KBM-7 (cell line): ENCODE data around the gene ZNF48.
A peak's percentile ranks its signal among the peaks of the same experiment; 100 is the strongest.
"Not testable (repeated sequence)": the region's sequence is repeated elsewhere in the genome, so short reads cannot be mapped to it uniquely, and the experiment has no call there.

Experiments
- DNase-seq: peaks from one replicate; pipeline ENCODE4 v3.0.0-alpha.2; 2015
- in situ Hi-C: fragments of 300-500 bp; cut with MboI; formaldehyde crosslinking; loops from 2 replicates; pipeline ENCODE4 v1.14.3; 2020; ENCODE audit warnings: low sequenced_read_pairs, low pct_unique_long_range_greater_than_20kb, mixed read lengths

ZNF48 gene

DNA sequence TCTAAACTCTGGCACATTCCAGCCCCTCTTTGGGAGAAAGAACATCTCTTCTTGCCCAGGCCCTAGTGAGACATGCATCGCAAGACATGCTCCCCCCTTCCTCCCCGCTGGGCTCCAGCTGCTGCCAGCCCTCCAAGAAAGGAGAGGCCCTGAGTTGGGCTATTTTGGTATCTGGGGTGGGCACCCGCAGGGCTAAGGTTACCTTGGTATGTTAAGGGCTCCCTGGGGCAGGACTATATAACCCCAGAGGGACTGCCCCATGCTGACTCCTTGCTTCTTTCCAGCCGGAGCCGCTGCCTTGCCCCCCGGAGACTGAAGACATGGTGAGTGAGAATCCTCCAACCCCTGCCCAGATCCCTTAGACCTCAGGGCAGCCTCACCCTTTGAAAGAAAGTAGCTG is 20.7 kb upstream of the ZNF48 start, which contains the start of gene MYL11:
TSS of gene MYL11 (plus strand) at position 265 of the 400 bp plus-strand sequence. CDS start at position 321, 56 bp downstream.
- DNase-seq: no peak
- in situ Hi-C loops: no loop called here

DNA sequence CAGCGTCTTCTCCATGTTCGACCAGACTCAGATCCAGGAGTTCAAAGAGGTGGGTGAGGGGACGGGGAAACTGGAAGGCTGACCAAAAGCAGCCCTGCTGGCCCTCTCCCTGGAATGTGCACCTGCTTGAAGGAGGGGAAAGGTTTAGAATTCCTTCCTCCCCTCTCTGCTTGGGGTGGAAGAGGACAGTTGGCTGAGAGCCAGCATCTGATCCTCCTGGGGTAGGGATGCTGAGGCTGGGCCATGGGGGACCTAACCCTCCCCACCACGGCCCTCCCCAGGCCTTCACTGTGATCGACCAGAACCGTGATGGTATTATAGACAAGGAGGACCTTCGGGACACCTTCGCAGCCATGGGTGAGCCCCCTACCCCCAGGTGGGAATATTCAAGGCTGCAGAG is 19.4 kb upstream of the ZNF48 start:
- no peak for DNase-seq
- in situ Hi-C loops: no loop called here

DNA sequence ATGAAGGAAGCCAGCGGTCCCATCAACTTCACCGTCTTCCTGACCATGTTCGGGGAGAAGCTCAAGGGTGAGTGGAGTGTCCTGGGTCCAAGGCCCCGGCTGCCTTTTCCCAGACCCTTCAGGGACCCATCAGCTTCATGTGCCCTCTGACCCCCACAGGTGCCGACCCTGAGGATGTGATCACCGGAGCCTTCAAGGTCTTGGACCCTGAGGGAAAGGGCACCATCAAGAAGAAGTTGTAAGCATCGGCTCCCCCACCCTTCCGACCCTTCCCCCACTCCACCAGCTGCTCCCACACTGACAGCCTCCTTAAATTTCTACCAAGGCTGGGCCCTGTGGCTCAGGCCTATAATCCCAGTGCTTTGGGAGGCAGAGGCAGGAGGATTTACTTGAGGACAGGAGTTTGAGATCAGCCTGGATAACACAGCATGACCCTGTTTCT is 18.7 kb upstream of the ZNF48 start:
- in situ Hi-C loops: no loop called here
- no peak for DNase-seq

DNA sequence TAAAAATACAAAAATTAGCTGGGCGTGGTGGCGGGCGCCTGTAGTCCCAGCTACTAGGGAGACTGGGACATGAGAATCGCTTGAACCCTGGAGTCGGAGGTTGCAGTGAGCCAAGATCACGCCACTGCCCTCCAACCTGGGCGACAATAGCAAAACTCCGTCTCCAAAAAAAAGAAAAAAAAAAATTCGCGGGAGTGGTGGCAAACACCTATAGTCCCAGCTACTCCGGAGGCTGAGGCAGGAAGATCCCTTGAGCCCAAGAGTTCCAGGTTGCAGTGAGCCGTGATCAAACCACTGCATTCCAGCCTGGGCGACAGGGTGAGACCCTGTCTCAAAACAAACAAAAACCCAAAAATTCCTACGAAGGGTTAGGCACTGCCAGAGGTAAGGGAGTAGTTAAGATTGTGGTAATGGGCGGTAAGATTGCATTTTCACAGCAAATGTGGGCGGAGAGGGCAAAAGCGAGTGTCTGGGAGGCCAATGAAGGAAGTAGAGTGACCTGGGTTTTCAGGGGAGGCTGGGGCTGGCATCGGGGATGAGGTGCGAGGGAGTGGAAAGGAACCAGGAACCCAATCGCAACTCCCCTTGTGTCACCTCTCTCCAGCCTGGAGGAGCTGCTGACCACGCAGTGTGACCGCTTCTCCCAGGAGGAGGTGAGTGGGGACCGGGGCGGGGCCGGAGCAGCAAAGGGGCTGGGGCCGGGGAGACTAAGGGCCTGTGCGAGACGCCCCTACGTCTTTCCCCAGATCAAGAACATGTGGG is 18.0 kb upstream of the ZNF48 start:
- DNase-seq: peak; percentile 74
- in situ Hi-C loops: no loop called here

DNA sequence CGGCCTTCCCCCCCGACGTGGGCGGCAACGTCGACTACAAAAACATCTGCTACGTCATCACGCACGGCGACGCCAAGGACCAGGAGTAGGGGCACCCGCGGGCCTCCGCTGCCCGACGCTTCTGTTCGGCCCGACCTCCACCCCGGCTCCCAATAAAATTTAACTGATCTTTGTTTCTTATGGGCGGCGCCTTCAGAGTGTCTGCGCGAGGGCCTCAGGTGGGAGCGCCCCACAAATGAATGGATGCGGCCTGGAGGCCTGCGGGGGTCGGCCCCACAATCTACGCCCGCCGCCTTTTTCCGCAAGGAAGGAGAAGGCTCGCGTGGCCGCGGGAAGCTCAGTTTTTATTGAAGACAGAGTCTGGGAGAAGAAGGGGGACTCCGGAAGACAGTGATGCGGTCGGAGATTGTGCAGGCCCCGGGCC is 17.4 kb upstream of the ZNF48 start:
- in situ Hi-C loops: no loop called here
- DNase-seq: peak; percentile 91

DNA sequence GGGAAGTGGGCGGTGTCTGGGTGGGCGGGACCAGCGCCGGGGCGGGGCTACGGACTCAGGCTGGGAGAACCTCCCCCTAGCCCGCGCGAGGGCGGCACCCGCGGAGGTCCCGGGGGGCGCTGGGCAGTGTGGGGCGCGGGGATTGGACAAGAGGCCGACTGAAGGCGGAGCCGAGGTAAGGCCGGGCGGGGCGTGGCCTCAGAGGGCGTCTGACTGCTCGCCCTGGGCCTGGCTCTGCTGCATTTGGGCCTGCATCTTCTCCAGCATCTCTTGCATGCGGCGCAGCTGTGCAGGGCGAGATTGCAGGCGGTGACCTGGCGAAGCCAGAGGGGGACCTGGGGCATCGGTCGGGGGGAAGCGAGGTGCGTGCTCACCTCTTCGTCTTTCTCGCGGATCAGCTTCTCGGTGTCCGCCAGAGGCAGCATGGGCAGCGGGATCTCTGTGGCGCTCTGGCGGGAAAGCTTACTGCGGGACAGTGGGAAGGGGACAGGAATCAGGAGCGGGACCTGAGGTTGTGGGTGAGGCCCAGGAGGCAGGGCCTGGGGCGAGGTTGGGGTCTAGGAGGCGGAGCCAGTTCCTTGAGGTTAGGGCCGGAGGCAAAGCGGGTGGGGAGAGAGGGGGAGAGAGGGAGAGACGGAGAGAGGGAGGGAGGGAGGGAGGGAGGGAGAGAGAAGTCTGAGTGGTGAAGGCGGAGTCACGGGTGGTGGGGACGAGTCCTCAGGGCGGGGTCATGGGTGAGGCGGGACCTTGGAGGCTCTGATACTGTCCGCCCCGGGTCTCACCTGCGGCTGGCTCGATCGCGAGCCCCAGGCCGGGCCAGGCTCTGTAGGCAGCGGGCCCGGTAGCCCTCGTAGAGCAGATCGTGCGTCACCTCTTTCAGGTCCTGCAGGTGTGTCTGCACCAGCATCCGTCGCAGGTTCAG is 16.7 kb upstream of the ZNF48 start:
- peak; percentile 98 for DNase-seq
- in situ Hi-C loops: no loop called here

DNA sequence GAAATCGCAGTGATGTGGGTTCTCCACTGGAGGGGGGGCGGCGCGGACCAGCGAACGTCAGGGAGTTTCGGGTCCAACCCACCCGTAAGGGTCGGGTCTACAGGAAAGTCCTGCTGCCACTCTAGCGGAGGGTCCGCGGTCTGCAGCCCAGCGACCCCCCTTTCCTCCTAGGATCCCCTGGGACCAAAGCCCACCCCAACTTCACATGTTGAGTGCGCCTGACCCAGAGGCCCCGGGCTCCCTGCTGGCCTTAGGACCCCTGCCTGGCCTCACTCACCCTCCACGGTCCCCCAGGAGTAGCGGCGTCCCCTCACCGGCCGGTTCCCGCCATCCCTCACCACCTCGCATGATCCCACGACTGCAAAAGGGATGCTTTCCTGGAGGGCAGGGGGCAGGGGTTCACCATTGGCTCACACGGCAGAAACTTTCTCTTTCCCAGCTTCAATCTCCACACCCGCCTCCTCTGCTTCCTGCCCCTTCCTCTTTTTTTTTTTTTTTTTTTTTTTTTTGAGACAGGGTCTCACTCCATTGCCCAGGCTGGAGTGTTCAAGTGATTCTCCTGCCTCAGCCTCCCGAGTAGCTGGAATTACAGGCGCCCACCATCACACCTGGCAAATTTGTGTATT is 15.9 kb upstream of the ZNF48 start:
- in situ Hi-C loops: no loop called here
- DNase-seq: no peak

DNA sequence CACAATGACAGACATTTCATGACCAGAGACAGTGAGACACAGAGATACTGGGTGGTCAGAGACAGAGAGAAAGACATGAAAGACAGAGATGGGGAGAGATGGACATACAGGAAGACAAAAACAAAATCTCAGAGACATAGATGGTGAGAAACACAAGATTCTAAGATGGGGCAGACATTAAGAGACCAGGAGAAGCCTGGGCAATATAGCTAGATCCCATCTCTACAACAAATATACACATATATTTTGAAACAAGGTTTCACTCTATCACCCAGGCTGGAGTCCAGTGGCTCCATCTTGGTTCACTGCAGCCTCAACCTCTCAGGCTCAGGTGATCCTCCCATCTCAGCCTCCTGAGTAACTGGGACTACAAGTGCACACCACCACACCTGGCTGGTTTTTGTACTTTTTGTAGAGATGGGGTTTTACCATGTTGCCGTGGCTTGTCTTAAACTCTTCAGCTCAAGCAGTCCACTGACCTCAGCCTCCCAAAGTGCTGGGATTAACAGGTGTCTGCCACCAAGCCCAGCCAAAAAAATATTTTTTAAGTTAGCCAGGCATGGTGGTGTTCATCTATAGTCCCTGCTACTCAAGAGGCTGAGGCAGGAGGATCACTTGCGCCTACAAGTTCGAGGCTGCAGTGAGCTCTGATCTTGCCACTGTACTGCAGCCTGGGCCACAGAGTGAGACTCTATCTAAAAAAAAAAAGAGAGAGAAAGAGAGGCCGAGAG is 15.0 kb upstream of the ZNF48 start:
- in situ Hi-C loops: no loop called here
- no peak for DNase-seq

DNA sequence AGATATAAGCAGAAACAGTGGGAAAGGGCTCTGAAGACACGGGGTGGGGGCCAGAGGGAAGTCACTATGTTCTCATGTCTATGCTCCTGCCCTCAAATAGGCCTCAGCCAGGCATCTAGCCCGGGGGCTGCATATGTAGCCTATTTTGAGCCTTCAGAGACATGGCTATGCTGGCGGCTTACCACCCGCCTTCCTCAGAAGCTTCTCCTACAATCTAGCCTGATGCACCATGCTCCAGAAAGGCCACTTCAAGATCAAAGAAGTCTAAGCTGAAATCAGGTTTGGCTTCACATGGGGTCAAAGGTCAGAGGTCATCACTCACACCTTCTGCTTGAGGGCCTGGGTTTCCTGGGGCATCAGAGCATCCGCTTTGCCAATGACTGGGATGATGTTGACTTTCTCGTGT is 14.4 kb upstream of the ZNF48 start:
- in situ Hi-C loops: no loop called here
- no peak for DNase-seq

DNA sequence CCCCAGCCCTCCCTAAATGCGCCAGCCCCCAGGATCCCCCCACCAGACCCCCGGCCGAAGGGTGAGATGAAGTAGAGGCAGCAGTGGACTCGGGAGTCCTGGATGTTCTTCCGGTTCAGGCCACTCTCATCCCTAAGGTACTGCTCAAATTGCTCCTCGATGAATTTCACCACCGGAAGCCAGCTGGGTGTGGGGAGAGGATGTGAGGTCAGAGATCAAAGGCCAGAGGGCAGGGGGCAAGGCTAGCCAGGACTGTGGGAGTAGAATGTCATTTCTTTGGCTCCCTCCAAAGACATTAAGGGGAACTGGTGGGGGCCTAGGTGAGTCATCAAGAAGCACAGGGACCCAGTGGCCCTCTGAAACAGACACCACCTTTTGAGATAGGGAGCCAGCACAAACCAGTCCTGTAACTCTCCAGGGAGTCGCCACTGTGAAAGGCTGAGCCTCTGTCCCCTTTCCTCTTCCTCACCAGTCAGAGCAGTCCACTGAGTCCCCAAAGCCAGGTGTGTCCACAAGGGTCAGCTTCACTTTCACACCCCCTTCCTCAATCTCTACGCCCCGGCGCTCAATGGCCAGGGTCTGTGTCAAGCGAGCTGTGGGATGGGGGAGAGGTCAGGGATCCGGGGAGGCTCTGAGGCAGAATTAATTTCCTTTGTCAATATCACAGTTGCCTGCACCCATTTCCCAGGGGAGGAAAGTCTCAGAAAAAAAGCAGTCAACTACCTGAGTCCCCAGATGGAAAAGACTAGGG is 13.8 kb upstream of the ZNF48 start:
- no peak for DNase-seq
- in situ Hi-C loops: no loop called here

DNA sequence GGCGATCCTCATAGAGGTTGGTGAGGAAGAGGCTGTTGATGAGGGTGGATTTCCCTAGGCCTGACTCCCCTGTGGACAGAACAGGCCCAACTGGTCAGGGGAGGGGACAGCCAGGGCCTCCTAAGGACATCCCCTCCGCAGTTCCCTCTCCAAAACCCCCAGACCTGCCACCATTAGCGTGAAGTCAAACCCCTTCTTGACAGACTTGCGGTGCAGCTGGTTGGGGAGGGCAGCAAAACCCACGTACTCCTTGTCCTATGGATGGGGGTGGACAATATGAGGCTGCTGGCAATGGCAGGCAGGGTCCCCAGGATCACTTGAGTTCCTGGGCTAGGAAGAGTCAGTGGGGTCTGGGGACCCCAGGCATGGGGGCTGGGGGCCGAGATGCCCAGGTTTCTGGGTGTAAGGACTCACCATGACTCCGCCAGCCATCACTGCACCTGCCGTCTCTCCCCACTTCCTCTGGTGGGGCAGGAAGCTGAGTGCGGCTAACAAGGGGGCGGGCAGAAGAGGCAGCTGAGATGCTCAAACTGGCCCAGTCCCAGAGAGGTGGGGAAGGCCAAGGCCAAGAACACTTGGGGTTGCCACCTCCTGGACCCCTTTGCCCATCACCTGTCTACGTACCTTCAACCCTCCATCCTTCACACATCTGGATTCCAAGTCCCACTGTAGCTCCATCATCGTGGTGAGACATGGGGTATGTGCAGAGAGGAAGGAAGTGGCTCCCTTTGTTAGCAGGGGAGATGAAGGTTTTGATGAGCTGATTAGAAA is 12.9 kb upstream of the ZNF48 start, which contains the start of gene SEPTIN1:
TSS of gene SEPTIN1 (minus strand) at position 451 of the 771 bp plus-strand sequence. CDS start at position 432, 19 bp downstream.
- in situ Hi-C loops: no loop called here
- peak; percentile 53 for DNase-seq

DNA sequence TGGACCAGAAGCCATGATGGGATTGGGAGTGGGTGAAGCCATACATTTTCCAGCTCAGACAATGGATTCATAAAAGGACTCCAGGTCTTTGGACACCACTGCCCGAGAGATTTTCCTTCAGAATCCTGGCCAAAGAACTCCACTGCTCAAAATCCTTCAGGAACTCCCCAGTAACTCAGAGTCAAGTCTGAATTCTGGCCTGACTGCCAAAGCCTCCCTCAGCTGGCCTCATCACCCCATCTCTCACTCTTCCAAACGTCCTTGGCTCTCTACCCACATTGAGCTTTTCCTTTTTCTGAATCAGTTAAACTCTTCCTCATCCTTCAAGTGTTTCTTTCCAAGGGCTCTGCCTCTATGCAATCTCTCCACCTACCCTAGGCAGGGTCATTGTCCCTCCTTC is 11.7 kb upstream of the ZNF48 start:
- DNase-seq: no peak
- in situ Hi-C loops: no loop called here

DNA sequence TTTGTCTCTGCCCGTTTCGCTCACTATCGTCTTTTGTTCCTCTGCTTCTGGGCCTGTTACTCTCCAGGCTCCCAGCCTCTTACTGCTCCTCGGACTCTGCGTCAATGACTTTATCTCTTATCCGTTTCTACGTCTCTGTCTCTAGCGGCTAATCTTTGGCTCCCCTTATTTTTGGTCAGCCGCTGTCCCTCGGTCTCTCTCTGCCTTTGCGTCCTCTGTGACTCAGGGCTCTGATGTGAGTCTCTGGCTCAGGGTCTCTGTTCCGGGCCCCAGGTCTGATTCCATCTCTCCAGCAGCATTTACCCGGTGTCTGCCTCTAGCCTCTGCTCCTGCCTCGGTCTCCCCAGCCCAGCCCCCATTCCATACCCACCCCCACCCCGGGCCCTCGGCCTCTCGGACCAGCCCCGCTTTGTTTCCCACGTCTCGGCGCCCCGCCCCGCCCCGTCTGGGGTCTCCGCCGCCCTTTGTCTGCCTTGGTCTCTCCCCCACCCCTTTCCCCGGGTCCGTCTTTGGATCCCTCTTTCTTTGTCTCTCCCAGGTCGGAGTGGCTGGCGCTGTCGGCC is 547 bp upstream of the ZNF48 start:
- no peak for DNase-seq
- in situ Hi-C loops: no loop called here

DNA sequence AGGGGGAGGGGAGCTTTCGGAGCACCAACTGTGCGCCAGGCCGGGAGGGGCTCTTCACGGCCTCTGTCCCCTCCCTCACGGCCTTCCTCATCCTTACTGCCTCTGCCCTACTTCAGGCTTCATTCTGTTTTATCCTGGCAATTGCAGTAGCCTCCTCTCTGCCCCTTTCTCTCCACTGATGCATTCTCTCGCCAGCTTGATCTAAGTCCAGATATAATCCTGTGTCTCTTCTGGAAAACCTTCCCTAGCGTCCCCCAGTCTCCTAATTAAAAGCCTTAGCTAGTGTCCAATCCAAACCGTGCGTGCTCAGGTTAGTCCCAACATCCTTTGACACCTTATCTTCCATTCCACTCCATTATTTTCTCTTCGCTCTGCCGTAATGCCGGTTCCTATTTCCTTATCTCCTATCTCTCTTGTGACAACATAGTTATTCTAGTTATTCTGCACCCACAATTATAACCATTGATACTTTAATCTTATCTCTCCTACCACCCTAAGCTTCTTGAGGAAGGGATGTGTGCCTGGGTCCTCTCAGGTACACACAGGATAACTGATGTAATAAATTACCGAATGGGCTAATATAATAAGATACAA is 869 bp downstream of the ZNF48 start:
- in situ Hi-C loops: no loop called here
- peak; percentile 59 for DNase-seq

DNA sequence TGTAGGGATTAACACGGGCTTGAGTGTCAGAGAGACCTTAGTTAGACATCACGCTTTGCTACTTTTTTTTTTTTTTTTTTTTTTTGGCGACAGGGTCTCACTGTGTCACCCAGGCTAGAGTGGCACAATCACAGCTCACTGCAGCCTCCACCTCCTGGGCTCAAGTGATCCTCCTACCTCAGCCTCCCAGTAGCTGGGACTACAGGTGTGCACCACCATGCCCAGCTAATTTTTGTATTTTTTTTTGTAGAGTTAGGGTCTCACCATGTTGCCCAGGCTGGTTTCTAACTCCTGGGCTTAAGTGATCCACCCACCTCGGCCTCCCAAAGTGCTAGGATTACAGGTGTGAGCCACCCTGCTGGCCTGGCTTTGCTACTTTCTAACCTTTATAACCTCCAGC is 1.4 kb downstream of the ZNF48 start:
- in situ Hi-C loops, DNase-seq: not testable (repeated sequence)

DNA sequence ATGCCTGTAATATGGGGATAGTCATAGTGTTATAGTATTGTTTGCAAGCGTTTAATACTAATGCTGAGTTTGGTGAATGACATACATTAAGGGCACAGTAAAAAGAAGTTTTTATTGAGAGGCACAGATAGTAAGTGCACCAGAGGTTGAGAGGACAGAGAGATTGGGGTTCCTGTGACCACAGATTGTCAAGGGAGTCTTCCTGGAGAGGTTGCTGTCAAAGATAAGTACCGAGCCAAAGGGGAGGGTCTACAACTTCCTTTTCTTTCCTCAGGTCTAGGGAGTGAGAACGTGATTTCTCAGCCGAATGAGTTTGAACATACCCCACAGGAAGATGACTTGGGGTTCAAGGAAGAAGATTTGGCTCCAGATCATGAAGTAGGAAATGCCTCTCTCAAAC is 1.8 kb downstream of the ZNF48 start:
- DNase-seq: peak; percentile 45
- in situ Hi-C loops: no loop called here
